Peyer's patch (tissue), 4 donors: ENCODE measurements around the gene RAB20. TPM values are rescaled to one million over a fixed set of nuclear protein-coding genes. Genes with fewer than 3 reads are reported as not detected.
A peak's percentile ranks its signal among the peaks of the same experiment; 100 is the strongest.

Experiments used
- DNase-seq, 3 donors: peaks; one replicate each; pipeline ENCODE4 v3.0.0-alpha.2; 2017 to 2019
- H3K27ac ChIP-seq, 4 donors: fragments of 200-600 bp; sonication (generic); one replicate each; pipeline ENCODE4 v1.5.1; 2016 to 2019
- H3K27me3 ChIP-seq, 2 donors: fragments of 200-600 bp; sonication (generic); one replicate each; pipeline ENCODE4 v1.5.1; 2019
- H3K36me3 ChIP-seq, 3 donors: fragments of 200-600 bp; sonication (generic); one replicate each; pipeline ENCODE4 v1.5.1; 2016 to 2019
- H3K4me1 ChIP-seq, 4 donors: fragments of 200-600 bp; sonication (generic); one replicate each; pipeline ENCODE4 v1.5.1; 2016 to 2019
- H3K4me3 ChIP-seq, 4 donors: fragments of 200-600 bp; sonication (generic); 1 replicate in 3 of 4; 2 replicates in 1 of 4; pipeline ENCODE4 v1.5.1; 2016 to 2019; ENCODE audit warnings: mild to moderate bottlenecking in 1 of 4
- H3K9me3 ChIP-seq, 4 donors: fragments of 200-600 bp; sonication (generic); one replicate each; pipeline ENCODE4 v1.5.1; 2016 to 2019; ENCODE audit warnings: mild to moderate bottlenecking in 1 of 4
- POLR2A ChIP-seq, 2 donors: fragments of 450-650 bp; IDR thresholded peaks; one replicate each; pipeline ENCODE4 v1.5.1; 2017; ENCODE audit warnings: antibody characterized with exemption in 2 of 2, mild to moderate bottlenecking in 2 of 2, moderate library complexity in 2 of 2
- total RNA-seq, 4 donors: library from RNA; depleted of rRNA; stranded (reverse); fragments of >200 nt; gene quantifications; one replicate each; pipeline ENCODE4 v1.1.0, GENCODE V29; 2016
- TF ChIP-seq, protein P1 (sequence below), 6 experiments: fragments of 450-650 bp in 4 of 6; fragments of 200-600 bp in 2 of 6; sonication (generic) in 1 of 6; IDR thresholded peaks; one replicate each; pipeline ENCODE4 v1.5.1; 2017 to 2019; ENCODE audit warnings: antibody characterized with exemption in 6 of 6, mild to moderate bottlenecking in 3 of 6, moderate library complexity in 1 of 6

Gene RAB20
- total RNA-seq, 4 donors from 2014 or later, result 15.7 to 69.1 (median 62.2) TPM

DNA sequence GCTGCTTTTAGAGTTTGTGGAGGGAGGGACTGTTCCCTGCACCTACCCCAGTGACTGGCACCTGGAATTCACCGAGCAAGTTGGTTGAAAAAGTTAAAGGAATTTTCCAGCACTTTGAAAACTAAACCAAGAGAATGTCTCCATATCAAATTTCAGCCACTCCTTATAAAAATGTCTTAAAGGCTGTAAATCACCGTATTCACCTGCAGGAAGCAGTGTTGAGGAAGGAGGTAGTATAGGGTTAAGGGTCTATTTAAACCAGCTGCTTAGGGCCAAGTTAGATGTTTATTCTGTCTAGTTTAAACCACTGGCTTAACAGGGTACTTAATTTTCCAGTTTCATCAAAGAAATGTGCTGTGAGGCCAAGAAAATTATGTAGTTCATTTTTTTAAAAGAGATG, 3.8 kb upstream of the RAB20 start:
- no peak for TF ChIP-seq POLR2A (IDR thresholded peaks at IDR 0.05)
- TF ChIP-seq, protein P1, sequence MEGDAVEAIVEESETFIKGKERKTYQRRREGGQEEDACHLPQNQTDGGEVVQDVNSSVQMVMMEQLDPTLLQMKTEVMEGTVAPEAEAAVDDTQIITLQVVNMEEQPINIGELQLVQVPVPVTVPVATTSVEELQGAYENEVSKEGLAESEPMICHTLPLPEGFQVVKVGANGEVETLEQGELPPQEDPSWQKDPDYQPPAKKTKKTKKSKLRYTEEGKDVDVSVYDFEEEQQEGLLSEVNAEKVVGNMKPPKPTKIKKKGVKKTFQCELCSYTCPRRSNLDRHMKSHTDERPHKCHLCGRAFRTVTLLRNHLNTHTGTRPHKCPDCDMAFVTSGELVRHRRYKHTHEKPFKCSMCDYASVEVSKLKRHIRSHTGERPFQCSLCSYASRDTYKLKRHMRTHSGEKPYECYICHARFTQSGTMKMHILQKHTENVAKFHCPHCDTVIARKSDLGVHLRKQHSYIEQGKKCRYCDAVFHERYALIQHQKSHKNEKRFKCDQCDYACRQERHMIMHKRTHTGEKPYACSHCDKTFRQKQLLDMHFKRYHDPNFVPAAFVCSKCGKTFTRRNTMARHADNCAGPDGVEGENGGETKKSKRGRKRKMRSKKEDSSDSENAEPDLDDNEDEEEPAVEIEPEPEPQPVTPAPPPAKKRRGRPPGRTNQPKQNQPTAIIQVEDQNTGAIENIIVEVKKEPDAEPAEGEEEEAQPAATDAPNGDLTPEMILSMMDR (IDR thresholded peaks at IDR 0.05), result peak in 3 of 6 experiments; percentile 23 to 33 (median 24)
- Histone ChIP-seq H3K36me3 (no peaks in the 10 kb centered on the region), H3K27ac (no peak overlapping the region), H3K4me1 (peaks cover 0 to 10% (median 3%) of the 10 kb centered on the region in 4 donors), H3K9me3 (no peaks in the 10 kb centered on the region), H3K27me3 (no peaks in the 10 kb centered on the region), H3K4me3 (no peak overlapping the region)
- DNase-seq, result no peak

DNA sequence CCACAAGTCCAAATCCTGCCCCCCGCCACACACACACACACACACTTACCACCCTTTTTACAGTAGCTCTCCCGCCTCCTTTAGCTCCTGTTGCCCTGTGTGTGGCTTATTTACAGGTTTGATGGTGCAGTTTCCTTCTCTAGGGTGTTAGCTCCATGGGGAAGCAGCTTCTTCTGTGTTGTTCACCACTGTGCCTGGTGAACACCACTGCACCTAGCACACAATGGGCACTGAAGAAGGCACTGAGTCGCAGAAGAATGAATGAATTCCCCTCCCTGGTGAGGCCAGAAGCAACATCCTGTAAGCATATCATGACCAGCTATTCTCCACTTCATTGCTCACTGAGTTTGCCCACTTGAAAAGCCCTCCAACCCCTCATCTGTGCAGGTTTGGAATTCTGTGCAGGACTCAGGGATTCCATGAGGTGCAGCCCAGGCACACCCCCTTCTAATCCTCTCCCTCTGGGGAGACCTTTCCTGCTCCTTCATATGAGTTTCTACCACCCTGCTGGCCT, 3.0 kb upstream of the RAB20 start:
- H3K4me3 ChIP-seq, result no peak overlapping the region
- DNase-seq, result no peak
- TF ChIP-seq POLR2A (IDR thresholded peaks at IDR 0.05), result no peak
- TF ChIP-seq, protein P1 (IDR thresholded peaks at IDR 0.05), result no peak
- no peaks in the 10 kb centered on the region for H3K36me3 ChIP-seq
- H3K27ac ChIP-seq, result no peak overlapping the region
- no peaks in the 10 kb centered on the region for H3K9me3 ChIP-seq
- peaks cover 0 to 17% (median 3%) of the 10 kb centered on the region in 4 donors for H3K4me1 ChIP-seq
- H3K27me3 ChIP-seq, result no peaks in the 10 kb centered on the region

DNA sequence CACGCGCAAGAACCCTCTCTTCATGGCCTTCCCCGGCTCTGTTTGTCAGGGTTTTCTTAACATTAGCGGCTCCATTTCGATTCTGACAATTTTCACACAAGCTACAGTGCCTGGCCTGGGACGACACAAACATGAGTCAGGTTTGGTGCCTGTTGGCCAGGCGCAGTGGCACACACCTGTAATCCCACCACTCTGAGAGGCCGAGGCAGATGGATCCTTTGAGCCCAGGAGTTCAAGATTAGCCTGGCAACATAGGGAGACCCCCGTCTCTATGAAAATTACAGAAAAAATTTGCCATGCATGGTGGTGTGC, 1.9 kb upstream of the RAB20 start:
- Histone ChIP-seq H3K9me3 (no peaks in the 10 kb centered on the region), H3K27me3 (no peaks in the 10 kb centered on the region), H3K27ac (peak overlapping the region in 1 of 4 donors; percentile 94), H3K4me3 (peak overlapping the region in 2 of 4 donors; percentile 66 to 81), H3K36me3 (no peaks in the 10 kb centered on the region), H3K4me1 (peaks cover 0 to 26% (median 3%) of the 10 kb centered on the region in 4 donors)
- no peak for DNase-seq
- TF ChIP-seq, protein P1 (IDR thresholded peaks at IDR 0.05), result no peak
- TF ChIP-seq POLR2A (IDR thresholded peaks at IDR 0.05), result no peak

DNA sequence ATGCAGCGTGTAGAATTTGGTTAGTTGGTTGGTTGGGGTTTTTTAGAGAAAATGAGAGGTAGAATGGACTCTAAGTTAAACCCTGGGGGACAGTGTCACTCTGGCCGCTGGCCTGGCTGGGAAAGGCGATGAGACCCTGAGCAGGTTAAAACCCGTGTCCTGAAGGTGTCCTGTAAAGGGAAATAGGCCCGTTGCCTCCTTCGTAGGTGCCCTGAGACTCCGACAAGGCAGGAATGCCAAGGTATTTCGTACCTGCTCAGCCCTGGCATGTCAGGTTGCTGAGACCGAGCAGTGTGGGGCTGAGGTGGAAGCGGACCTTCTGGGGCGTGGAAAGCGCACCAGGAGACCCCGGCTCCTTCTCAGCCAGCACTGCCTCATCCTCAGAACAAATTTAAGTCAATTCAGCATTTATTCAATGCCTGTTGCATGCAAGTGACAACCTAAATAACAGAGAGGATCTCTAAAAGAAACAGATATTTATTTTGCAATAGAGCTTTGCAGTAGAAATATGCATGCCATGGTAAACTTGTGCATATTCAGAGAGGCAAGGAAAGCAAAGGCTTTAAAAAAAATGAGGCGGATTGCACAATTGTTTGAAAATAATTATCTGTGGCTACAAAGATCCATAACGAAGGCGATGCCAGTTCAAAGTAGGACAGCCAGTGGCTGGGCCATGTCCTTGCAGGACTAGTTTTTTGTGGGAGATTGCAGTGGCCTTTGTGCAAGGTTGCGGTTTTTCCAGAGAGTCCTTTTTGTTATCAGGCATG, 1.4 kb upstream of the RAB20 start:
- Histone ChIP-seq H3K36me3 (peaks cover 0 to 2% (median 0%) of the 10 kb centered on the region in 3 donors), H3K4me3 (peak overlapping the region in 3 of 4 donors; percentile 65 to 81 (median 66)), H3K27ac (peak overlapping the region; percentile 80 to 95 (median 88)), H3K4me1 (peaks cover 0 to 28% (median 3%) of the 10 kb centered on the region in 4 donors), H3K27me3 (no peaks in the 10 kb centered on the region), H3K9me3 (no peaks in the 10 kb centered on the region)
- TF ChIP-seq POLR2A (IDR thresholded peaks at IDR 0.05), result peak in 1 of 2 donors; percentile 27
- TF ChIP-seq, protein P1 (IDR thresholded peaks at IDR 0.05), result no peak
- no peak for DNase-seq

DNA sequence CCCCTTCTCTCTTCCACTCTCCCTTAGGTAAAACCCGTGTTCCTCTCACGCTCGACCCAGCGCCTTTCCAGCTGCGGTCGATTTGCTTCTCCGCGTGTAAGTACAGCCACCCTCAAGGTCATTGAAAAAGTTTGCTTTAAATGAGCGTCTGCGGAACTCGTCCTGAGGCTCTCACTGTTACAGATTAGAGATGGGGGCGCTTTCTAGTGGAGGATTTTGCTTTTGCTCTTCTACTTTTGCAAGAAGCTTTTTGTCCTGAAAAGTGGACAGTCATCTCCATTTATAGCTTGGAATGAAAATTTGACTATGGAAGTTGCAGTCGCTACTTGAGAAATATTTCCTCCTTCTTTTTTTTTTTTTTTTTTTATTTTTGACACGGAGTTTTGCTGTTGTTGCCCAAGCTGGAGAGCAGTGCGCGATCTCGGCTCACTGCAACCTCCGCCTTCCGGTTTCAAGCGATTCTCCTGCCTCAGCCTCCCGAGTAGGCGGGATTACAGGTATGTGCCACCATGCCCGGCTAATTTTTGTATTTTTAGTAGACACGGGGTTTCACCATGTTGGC, 595 bp upstream of the RAB20 start:
- H3K27me3 ChIP-seq, result no peaks in the 10 kb centered on the region
- DNase-seq, result peak in 1 of 3 donors; percentile 63
- H3K4me3 ChIP-seq, result peak overlapping the region; percentile 52 to 81 (median 66)
- H3K27ac ChIP-seq, result peak overlapping the region; percentile 80 to 95 (median 88)
- H3K36me3 ChIP-seq, result peaks cover 0 to 8% (median 0%) of the 10 kb centered on the region in 3 donors
- peaks cover 0 to 36% (median 3%) of the 10 kb centered on the region in 4 donors for H3K4me1 ChIP-seq
- no peak for TF ChIP-seq POLR2A (IDR thresholded peaks at IDR 0.05)
- TF ChIP-seq, protein P1 (IDR thresholded peaks at IDR 0.05), result no peak
- no peaks in the 10 kb centered on the region for H3K9me3 ChIP-seq
